HG02938 (cell line): ENCODE data around the gene SLC23A3.
"Not testable (repeated sequence)": the region's sequence is repeated elsewhere in the genome, so short reads cannot be mapped to it uniquely, and the experiment has no call there.

Experiments
- ATAC-seq: cut with Tn5 transposase; IDR thresholded peaks from one replicate; pipeline ENCODE4 v1.9.1; 2021; ENCODE audit warnings: mild to moderate bottlenecking, moderate library complexity; ENCODE audit not compliant: unreplicated experiment

SLC23A3 gene

DNA sequence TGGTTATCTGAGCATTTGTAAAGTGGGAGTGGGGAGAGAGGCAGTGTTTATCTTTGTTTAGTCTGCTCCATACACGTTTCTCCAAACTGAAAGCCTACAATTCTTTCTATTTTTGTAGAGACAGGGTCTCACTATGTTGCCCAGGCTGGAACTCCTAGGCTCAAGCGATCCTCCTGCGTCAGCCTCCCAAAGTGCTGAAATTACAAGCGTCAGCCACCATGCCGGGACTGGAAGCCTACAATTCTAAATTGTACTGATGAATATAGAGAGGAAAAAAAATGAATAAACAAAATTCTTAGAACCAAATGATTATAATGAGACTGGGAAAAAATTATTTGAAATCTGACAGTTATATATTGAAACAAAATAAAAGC lies 35.3 kb upstream of the SLC23A3 start:
- ATAC-seq = no peak

DNA sequence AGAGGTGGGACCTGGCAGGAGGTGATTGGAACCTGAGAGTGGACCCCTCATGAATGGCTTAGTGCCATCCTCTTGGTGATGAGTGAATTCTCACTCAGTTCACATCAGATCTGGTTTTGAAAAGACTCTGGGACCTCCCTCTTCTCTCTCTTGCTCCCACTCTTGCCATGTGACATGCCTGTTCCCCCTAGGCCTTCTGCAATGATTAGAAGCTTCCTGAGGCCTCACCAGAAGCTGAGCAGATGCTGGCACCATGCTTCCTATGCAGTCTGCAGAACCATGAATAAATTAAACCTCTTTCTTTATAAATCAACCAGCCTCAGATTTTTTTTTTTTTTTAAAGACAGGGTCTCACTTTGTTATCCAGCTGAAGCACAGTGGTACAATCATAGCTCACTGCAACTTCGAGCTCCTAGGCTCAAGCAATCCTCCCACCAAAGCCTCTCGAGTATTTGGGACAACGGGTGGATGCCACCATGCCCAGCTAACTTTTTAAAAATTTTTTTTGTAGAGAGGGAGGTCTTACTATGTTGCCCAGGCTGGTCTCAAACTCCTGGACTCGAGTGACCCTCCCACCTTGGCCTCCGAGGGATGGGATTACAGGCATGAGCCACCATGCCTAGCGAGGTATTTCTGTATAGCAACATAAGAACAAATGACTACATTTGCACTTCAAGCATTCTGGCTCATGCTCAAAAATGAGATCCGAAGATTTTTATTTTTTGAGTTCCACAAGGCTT lies 34.8 kb upstream of the SLC23A3 start:
- no peak for ATAC-seq

GRCh38 chr2:219201331-219201730 lies 31.5 kb upstream of the SLC23A3 start:
- ATAC-seq = not testable (repeated sequence)

- not testable (repeated sequence) for ATAC-seq
These were observed 30.9 kb upstream of the SLC23A3 start for GRCh38 chr2:219200502-219201326.

GRCh38 chr2:219199470-219200211 lies 29.8 kb upstream of the SLC23A3 start:
- ATAC-seq = no peak

- ATAC-seq = no peak
These were observed 29.1 kb upstream of the SLC23A3 start for GRCh38 chr2:219198974-219199373.

DNA sequence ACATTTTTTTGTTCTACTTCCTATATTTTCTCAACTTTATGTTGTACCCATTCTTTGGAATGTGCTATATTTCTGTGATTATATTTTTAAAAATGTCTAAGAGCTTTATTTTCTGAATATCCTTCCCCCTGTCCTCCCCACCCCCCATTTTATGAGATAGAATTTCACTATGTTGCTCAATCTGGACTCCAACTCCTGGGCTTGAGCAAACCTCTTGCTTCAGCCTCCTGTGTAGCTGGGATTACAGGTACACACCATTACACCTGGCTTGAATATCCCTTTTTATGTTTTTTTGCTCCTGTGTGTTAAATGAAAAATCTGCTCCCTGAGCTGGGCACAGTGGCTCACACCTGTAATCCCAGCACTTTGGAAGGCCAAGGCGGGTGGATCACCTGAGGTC lies 27.6 kb upstream of the SLC23A3 start:
- ATAC-seq = no peak

GRCh38 chr2:219186754-219187456 lies 17.1 kb upstream of the SLC23A3 start:
- ATAC-seq = no peak

- no peak for ATAC-seq
These were observed 14.3 kb upstream of the SLC23A3 start for GRCh38 chr2:219184121-219184520.

- ATAC-seq = no peak
These were observed 13.4 kb upstream of the SLC23A3 start for GRCh38 chr2:219183151-219183772.

DNA sequence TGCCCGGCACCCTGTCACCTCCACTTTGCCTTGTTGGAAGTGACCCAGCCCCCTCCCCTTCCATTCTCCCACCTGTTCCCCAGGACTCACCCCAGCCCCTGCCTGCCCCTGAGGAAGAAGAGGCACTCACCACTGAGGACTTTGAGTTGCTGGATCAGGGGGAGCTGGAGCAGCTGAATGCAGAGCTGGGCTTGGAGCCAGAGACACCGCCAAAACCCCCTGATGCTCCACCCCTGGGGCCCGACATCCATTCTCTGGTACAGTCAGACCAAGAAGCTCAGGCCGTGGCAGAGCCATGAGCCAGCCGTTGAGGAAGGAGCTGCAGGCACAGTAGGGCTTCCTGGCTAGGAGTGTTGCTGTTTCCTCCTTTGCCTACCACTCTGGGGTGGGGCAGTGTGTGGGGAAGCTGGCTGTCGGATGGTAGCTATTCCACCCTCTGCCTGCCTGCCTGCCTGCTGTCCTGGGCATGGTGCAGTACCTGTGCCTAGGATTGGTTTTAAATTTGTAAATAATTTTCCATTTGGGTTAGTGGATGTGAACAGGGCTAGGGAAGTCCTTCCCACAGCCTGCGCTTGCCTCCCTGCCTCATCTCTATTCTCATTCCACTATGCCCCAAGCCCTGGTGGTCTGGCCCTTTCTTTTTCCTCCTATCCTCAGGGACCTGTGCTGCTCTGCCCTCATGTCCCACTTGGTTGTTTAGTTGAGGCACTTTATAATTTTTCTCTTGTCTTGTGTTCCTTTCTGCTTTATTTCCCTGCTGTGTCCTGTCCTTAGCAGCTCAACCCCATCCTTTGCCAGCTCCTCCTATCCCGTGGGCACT lies 12.7 kb upstream of the SLC23A3 start:
- ATAC-seq = no peak

GRCh38 chr2:219181531-219181930 lies 11.7 kb upstream of the SLC23A3 start:
- no peak for ATAC-seq

- ATAC-seq = no peak
These were observed 11.1 kb upstream of the SLC23A3 start for GRCh38 chr2:219180961-219181360.

- no peak for ATAC-seq
These were observed 10.0 kb upstream of the SLC23A3 start for GRCh38 chr2:219179601-219180465.

DNA sequence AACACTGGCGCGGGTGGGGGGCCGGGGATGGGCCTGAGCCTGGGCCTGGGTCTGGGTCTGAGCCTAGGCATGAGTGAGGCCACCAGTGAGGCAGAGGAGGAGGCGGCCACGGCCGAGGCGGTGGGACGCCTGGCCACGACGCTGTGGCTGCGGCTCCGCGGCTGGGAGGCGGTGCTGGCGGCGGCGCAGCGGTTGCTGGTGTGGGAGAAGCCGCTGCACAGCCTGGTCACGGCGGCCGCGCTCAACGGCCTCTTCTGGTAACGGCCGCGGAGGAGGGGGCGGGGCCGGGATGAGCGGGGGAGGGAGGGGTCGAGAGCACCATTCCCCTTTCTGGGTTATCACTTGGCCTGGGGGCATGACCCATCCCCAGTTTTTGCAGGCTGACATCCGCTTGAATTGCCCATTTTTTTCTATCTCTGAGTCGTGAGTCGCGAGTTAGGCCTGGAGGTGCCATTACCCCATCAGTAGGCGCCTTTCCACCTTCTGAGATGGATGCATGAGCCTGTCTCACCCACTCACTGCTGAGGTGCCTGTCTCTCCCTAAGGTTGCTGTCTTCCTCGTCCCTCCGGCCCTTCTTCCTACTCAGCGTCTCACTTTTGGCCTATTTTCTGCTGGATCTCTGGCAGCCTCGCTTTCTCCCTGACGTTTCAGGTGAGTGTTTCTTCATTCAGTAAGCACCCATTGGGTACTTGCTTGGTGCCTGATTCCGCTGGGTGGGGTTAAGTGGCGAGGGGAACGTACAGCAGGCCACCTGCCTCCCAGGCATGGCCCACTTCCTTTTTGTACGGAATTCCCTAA lies 8.7 kb upstream of the SLC23A3 start:
- peak; percentile 7 for ATAC-seq

GRCh38 chr2:219177552-219178376 lies 7.9 kb upstream of the SLC23A3 start, which contains the start of gene RETREG2:
Gene RETREG2 (plus strand): TSS chr2:219178275. CDS start chr2:219178353, 78 bp downstream.
- ATAC-seq = peak; percentile 39
